SH-SY5Y (cell line): ENCODE data around the gene TMEM187.

ENCODE experiments used
- GATA2 ChIP-seq: IDR thresholded peaks from 2 replicates; pipeline ENCODE4 v1.6.1; 2011; ENCODE audit warnings: mild to moderate bottlenecking, low read depth, low read length
- GATA3 ChIP-seq: IDR thresholded peaks from 2 replicates; pipeline ENCODE4 v1.6.1; 2011; ENCODE audit warnings: low read depth, mild to moderate bottlenecking, low read length, moderate library complexity

DNA sequence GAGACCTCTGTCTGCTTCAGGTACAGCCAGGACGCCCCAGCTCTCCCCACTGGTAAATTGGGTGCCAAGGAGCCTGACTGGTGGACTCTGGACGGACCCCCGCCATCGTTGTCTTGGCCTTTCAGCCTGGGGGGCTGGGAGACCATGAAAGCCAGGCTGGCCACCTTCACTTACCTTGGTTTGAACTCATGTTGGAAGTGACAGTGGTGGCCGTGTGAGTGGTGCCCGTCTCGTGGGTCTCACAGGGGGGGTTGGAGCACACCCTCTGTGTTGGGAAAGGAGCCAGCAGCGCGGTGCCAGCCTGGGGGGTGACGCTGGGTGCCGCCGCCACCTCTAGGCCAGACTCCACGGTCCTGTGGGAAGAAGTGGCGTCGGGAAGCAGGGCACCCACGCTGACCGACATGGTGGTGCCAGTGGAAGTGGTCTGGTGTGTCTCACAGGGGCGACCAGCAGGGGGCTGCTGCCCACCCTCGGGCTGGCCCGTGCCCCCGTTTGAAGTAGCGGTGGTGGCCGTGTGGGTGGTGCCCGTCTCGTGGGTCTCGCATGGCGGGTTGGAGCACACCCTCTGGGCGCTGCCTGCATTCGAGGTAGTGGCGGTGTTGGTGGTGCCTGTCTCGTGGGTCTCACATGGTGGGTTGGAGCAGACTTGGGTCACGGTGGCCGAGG lies 18.5 kb upstream of the TMEM187 start:
- TF ChIP-seq GATA2 = no peak
- no peak for TF ChIP-seq GATA3
